G401.6 (cell line): Measurements from ENCODE around the gene ACAT1.
"Not testable (repeated sequence)": the region's sequence is repeated elsewhere in the genome, so short reads cannot be mapped to it uniquely, and the experiment has no call there.

Source experiments
- FAIRE-seq: peaks from 2 replicates; lab custom pipeline; 2012; peaks lifted over from hg19 to GRCh38; lab: Jason Lieb, UNC

Gene ACAT1

DNA sequence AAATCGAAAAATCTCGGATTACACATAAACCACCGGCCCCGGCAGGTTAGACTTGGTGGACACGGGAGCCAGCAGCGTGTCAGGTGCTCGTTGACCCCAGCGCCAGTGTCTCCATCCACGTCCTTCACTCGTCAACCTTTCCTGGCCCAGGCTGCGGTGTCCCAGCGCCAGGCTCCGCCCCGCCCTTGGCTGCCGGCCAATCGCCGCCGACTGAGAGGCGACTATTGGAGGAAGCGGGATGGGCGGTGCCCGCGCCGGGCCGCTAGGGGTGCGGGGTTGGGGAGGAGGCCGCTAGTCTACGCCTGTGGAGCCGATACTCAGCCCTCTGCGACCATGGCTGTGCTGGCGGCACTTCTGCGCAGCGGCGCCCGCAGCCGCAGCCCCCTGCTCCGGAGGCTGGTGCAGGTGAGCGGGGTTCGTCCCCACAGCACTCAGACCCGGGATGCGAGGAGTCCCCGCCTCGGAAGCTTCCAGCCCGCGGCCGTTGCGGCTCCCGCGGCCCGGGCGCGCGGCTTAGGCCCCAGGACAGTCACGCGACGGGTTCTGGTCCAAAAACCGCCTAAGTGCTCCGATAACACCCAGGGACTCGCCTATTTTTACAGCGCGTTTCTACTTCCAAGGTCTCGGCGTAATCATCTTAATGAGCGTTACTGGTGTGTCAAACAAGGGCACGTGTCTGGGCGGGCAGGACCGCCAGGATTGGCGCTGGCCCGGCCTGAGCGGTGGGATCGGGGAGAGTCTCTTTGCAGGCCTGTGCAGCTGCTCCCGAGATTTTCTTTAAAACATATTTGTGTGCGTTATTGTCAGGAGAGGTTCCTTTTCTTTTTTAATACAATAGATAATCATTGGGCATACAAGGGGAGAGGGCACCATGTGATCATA is at the start of gene ACAT1:
Gene ACAT1 (plus strand): TSS at position 294 of the 882 bp plus-strand sequence. CDS start 40 bp downstream, at position 334.
- FAIRE-seq: peak; percentile 87

- FAIRE-seq: no peak
Measured at GRCh38 chr11:108084811-108085210, 36.6 kb upstream of the ACAT1 start.

GRCh38 chr11:108085672-108086071 is 35.7 kb upstream of the ACAT1 start:
- no peak for FAIRE-seq

- FAIRE-seq: no peak
Measured at GRCh38 chr11:108092134-108092533, 29.2 kb upstream of the ACAT1 start.

- FAIRE-seq: no peak
Measured at GRCh38 chr11:108093128-108093904, 28.1 kb upstream of the ACAT1 start.

DNA sequence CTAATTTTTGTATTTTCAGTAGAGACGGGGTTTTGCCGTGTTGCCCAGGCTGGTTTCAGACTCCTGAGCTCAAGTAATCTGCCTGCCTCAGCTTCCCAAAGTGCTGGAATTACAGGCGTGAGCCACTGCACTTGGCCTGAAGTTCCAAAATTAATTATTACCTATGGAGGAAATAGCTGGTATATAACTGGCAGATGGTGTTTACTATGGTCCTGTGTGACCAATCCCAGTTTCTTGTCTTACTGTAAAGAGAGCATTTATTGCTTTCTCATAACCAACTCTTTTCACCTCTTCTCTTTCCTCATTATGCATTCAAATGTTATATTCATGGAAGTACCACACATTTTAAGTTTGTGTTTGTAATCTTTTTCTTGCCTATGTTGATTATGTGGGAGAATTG is 24.2 kb upstream of the ACAT1 start:
- FAIRE-seq: no peak

GRCh38 chr11:108101090-108101775 is 20.1 kb upstream of the ACAT1 start:
- no peak for FAIRE-seq

- no peak for FAIRE-seq
Measured at GRCh38 chr11:108111126-108111525, 10.2 kb upstream of the ACAT1 start.

- no peak for FAIRE-seq
Measured at GRCh38 chr11:108112057-108112456, 9.3 kb upstream of the ACAT1 start.

DNA sequence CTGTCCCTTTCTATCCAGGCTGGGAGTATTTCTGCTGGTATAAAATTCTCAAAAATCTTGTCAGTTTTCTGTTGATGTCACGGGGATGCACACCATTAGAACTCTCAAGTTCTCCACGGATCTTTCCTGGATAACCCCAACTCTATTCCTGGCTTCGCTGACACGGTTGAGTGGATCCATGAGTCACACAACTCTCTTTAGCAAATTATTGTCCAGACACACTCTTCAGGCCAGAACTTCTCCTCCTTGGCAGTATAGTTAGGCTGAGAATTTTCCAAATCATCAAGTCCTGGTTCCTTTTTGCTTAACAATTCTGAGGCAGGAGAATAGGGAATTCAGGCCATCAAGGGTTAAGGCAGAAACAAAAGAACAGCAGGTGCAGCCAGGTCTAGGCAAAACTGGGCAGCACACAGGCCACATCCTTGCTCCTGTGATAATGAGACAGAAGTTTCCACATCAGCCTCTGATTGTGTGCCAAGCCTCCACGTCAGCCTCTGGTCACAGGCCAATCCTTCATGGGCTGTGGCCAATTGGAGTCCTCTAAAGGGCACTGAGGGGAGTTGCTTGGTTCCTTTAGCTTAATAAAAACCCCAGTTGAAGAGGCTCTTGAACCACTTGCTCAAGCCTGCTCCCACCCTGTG is 5.7 kb upstream of the ACAT1 start:
- FAIRE-seq: no peak

DNA sequence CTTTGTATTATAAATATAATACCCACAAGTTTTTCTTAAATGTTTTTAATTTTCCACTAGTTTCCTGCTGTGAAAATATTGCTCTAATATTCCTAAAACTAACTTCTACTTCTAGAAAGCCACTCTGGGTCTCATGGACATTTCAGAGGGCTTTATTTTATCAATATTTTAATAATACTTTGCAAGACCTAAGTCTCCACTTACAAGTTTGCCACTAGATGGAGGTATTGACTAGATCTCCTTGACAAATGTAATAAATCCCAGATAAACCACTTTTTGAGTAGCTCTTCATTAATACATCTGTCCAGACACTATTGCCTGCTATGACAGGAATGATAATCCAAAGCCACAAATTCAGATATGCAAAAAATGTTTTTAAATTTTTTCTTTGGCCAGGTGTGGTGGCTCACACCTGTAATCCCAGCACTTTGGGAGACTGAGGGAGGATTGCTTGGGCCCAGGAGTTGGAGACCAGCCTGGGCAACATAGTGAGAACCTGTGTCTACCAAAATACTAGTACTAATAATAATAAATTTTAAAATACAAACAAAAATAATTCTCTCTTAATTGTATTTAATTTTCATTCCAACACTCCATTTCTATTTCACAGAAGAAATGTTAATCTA is 3.5 kb upstream of the ACAT1 start:
- peak; percentile 95 for FAIRE-seq

GRCh38 chr11:108120936-108121273 is 462 bp upstream of the ACAT1 start:
- FAIRE-seq: not testable (repeated sequence)

DNA sequence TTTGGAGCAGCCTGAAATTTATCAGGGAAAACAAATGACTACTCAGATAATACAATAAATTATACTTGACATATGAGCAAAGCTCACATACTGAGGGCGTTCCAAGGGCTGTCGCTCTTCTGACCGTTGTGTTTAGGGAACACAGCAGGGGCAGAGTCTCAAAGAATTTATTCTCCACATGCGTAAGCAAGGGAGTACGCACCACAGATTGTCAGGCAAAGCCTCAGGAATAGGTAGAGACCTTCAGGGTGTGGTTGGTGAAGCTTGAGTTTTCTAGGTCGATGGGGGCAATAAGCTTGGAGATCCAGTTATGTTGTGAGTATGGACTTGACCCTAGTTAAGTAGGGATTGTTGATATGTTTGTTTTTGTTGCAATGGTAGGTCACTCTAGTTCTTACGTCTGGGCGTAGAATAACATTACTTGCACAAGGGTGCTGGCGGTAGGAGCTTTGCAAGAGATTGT is 830 bp downstream of the ACAT1 start:
- no peak for FAIRE-seq

DNA sequence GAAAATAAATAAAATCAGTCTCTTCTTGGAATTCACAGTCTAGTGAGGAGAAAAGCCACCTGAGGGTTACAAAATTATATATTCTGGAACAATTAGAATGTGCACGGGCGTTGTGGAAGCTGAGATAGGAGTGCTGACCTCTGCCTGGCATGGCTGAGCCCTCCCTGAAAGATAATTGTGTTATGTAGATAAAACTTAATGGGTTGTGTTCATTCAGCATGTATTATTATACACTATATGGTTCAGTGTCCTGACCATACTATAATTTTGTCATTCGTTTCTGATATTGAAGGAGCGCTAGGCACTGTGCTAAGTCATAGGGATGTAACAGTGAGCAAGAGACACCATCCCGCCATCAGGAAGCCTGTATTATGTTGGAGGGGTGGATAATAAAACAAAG is 3.7 kb downstream of the ACAT1 start:
- no peak for FAIRE-seq

DNA sequence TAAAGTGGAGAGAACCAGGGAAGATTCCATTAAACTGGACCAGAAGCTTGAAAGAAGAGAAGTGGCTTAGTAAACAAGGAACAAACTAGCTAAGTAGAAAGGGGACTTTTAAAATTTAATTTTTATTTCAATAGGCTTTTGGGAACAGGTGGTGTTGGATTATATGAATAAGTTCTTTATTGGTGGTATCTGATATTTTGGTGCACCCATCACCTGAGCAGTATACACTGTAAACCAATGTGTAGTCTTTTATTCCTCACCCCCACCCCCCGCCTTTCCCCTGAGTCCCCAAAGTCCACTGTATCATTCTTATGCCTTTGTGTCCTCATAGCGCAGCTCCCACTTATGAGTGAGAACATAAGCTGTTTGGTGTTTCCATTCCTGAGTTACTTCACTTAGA is 7.4 kb downstream of the ACAT1 start:
- FAIRE-seq: no peak

DNA sequence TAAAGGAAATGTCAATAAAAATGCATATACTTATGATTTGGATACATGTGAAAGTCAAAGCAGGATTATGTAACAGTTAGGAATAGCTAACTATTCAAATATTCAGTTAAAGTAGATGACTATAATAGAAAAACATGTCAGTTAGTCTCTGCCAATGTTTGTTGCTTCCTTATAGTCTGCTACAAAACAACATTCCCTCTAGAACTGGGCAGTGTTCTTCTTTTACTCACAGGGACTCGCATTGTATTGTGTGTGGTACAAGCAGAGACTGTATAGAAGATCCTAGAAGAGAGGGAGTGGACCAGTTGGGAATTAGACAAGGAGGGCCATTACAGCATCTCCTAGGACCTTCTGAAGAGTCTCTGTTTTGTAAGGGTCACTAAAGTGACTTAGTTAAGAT is 10.6 kb downstream of the ACAT1 start:
- FAIRE-seq: no peak

DNA sequence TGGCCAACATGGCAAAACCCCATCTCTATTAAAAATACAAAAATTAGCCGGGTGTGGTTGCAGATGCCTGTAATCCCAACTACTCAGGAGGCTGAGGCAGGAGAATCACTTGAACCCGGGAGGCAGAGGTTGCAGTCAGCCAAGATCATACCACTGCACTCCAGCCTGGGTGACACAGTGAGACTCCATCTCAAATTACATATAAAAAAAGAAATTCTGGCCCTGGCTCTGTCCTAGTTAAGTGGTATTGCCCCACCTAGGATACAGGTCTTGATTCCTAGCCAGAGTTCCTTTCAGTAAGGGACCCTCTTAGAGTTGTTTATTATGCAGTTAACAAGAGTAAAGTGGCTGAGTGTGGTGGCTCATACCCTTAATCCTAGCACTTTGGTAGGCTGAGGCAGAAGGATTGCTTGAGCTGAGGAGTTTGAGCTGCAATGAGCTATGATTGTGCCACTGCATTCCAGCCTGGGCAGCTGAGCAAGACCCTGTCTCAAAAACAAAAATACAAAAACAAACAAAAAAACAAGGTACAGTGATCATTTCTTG is 11.7 kb downstream of the ACAT1 start:
- not testable (repeated sequence) for FAIRE-seq

DNA sequence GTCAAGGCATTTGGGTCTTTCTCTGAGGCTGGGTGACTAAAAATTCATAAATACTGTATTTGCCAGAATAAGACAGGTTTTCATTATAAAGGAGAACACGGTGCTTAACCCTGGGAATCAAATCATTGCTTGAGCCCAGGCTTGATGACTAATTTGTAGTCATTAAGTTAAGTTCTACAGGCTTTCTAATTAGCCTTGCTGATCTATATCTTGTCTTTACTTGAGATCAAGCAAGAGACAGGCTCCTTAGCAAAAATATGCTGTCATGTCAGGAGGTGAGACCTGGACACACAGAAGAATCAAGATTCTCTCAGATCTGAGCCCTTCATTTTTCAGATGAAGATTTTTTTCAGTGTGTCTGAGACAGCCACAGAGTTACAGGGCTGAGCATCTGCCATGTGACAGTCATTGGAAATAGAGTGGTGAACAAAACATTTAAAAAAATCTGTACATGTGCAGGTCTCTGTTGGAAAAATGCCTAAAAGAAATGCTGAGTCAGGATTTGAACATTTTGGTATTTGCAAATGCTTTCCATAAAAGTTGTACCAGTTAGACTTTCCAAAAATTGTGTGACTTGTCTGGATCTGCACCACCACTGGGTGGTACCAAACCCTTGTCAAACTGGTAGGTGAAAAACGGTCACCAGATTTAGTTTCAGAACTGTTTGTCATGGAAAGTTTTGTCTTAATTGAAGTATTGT is 14.6 kb downstream of the ACAT1 start:
- no peak for FAIRE-seq

GRCh38 chr11:108137212-108137611 is 15.8 kb downstream of the ACAT1 start:
- no peak for FAIRE-seq

DNA sequence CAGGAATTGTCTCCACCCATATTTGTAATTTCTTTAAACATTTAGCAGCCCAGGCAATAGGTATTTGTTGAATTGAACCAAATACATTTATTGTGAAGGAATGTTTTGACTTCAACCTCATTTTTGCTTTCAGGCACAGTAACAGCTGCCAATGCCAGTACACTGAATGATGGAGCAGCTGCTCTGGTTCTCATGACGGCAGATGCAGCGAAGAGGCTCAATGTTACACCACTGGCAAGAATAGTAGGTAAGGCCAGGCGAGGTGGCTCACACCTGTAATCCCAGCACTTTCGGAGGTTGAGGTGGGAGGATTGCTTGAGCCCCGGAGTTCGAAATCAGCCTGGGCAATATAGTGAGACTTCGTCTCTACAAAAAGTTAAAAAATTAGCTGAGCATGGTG is 20.9 kb downstream of the ACAT1 start:
- no peak for FAIRE-seq

DNA sequence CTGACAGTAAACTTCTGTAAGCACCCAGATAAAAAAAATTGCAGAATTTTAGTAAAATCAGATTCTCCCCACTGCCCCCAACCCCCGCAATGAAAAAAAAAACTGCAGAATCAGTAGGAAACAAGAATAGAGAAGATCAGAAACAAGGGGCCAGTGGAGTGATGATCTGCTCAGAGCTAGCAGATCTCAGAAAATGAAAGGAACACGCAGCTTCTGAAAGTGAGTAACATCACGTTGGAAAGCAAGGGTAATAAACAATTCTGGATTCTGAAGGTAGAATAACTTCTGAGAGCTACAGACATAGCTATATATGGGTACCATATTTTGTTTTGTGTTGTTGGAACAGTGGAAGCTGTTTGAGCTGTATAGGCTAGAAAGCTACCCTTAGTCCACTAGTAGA is 23.2 kb downstream of the ACAT1 start:
- FAIRE-seq: no peak
